Measurements from ENCODE around the gene RABGGTA. TPM values are rescaled to one million over a fixed set of nuclear protein-coding genes. Genes with fewer than 3 reads are reported as not detected.
A peak's percentile ranks its signal among the peaks of the same experiment; 100 is the strongest.

Gene RABGGTA
- total RNA-seq, 1 donor from 2014 or later = 54.9 TPM

GRCh38 chr14:24270537-24271133 is 762 bp downstream of the RABGGTA start:
- DNase-seq (ENCODE audit: low spot score in 2 of 2) = no peak
- TF ChIP-seq CTCF (IDR thresholded peaks at IDR 0.05) = no peak
- intact Hi-C loops (cut with DNase I) = loop anchor here (1.0 to 5.0 kb wide), 3 partner anchors 28 to 38 kb away; partner anchors contain the start of genes DHRS1, GMPR2, NEDD8 and NOP9
- Histone ChIP-seq H3K27ac (peak overlapping the region; percentile 92 to 96), H3K27me3 (no peaks in the 10 kb centered on the region), H3K4me1 (peaks cover 0 to 8% of the 10 kb centered on the region in 2 donors), H3K9me3 (no peaks in the 10 kb centered on the region), H3K4me3 (peak overlapping the region; percentile 74 to 91), H3K36me3 (peaks cover 4 to 26% of the 10 kb centered on the region in 2 donors)

GRCh38 chr14:24269910-24270536 is 1.4 kb downstream of the RABGGTA start:
- intact Hi-C loops (cut with DNase I) = loop anchor here (2.0 to 5.0 kb wide), 2 partner anchors 29 to 38 kb away; partner anchors contain the start of genes DHRS1, GMPR2, NEDD8 and NOP9
- DNase-seq (ENCODE audit: low spot score in 2 of 2) = no peak
- Histone ChIP-seq H3K27me3 (no peaks in the 10 kb centered on the region), H3K4me3 (no peak overlapping the region), H3K9me3 (no peaks in the 10 kb centered on the region), H3K36me3 (peaks cover 4 to 26% of the 10 kb centered on the region in 2 donors), H3K4me1 (peaks cover 0 to 8% of the 10 kb centered on the region in 2 donors), H3K27ac (no peak overlapping the region)
- no peak for TF ChIP-seq CTCF (IDR thresholded peaks at IDR 0.05)

GRCh38 chr14:24269368-24269767 is 2.0 kb downstream of the RABGGTA start:
- Histone ChIP-seq H3K4me1 (peaks cover 0 to 8% of the 10 kb centered on the region in 2 donors), H3K27me3 (no peaks in the 10 kb centered on the region), H3K27ac (no peak overlapping the region), H3K36me3 (peaks cover 4 to 26% of the 10 kb centered on the region in 2 donors), H3K9me3 (no peaks in the 10 kb centered on the region), H3K4me3 (no peak overlapping the region)
- intact Hi-C loops (cut with DNase I) = no loop called here
- TF ChIP-seq CTCF (IDR thresholded peaks at IDR 0.05) = no peak
- DNase-seq (ENCODE audit: low spot score in 2 of 2) = no peak

- H3K36me3 ChIP-seq = peaks cover 4 to 26% of the 10 kb centered on the region in 2 donors
- H3K9me3 ChIP-seq = no peaks in the 10 kb centered on the region
- no peak for TF ChIP-seq CTCF (IDR thresholded peaks at IDR 0.05)
- intact Hi-C loops (cut with DNase I) = no loop called here
- H3K4me1 ChIP-seq = peaks cover 0 to 8% of the 10 kb centered on the region in 2 donors
- H3K27ac ChIP-seq = no peak overlapping the region
- H3K27me3 ChIP-seq = no peaks in the 10 kb centered on the region
- H3K4me3 ChIP-seq = no peak overlapping the region
- DNase-seq (ENCODE audit: low spot score in 2 of 2) = no peak
Measured at GRCh38 chr14:24268225-24268624, 3.2 kb downstream of the RABGGTA start.

- Histone ChIP-seq H3K27ac (no peak overlapping the region), H3K4me3 (no peak overlapping the region), H3K36me3 (peaks cover 4 to 26% of the 10 kb centered on the region in 2 donors), H3K27me3 (no peaks in the 10 kb centered on the region), H3K9me3 (no peaks in the 10 kb centered on the region), H3K4me1 (peaks cover 0 to 8% of the 10 kb centered on the region in 2 donors)
- DNase-seq (ENCODE audit: low spot score in 2 of 2) = no peak
- intact Hi-C loops (cut with DNase I) = no loop called here
- TF ChIP-seq CTCF (IDR thresholded peaks at IDR 0.05) = no peak
Measured at GRCh38 chr14:24267516-24267915, 3.9 kb downstream of the RABGGTA start.
